ENCODE results near the gene MYL12A.
"Not testable (repeated sequence)": the region's sequence is repeated elsewhere in the genome, so short reads cannot be mapped to it uniquely, and the experiment has no call there.

MYL12A gene

DNA sequence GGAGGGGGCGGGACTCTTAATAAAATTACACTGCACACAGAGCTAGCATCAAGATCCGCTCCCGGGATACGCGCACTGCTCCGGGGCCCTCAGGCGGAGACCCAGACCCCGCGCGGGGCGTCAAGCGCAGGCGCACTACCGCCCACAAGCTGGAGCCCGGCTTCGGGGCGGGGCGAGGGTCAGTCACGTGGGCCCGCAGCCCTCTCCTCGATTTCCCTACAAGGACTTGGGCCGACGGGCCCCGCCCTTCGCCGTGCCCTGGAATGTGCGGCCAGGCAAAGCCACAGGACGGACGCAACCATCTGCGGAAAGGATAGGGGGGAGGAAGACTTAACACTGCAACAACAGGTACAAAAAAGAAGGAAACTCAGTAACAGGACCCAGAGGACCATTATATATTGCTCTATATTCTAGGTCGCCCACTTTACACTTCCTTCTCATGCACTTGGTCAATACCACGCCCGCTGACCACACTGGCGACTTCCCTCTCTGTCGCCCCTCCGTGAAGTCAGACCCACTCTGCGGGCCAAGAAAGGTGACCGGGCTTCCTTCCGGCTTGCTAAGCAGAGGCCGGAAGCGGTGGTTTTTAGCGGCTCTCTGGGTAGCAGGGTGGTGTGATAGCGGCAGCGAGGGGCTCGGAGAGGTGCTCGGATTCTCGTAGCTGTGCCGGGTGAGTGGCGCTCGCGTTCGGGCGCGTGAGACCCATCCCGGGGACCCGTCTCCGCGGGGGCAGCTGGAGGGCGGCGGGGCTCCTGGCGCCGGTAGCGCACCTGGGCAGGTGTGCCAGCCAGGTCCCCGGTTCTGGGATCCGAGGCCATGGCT lies at the start of gene MYL12A:
Gene MYL12A (plus strand): TSS at position 562 of the 822 bp plus-strand sequence. CDS start 5,447 bp downstream, outside the sequence.
- Histone ChIP-seq H3K27me3 (ENCODE audit: insufficient read depth, low read length) (no peaks in the 10 kb centered on the region), H2AFZ (ENCODE audit: low read length, unreplicated experiment) (peak within 1 kb of the TSS; percentile 65), H3K36me3 (ENCODE audit: insufficient read depth, low read length) (peaks cover 6% of the 10 kb centered on the region; the same call in 1 of the 2 replicates), H3K4me3 (ENCODE audit: low read depth, low read length) (peak within 1 kb of the TSS; percentile 80), H3K79me2 (ENCODE audit: control insufficient read depth, insufficient read depth, low read length, unreplicated experiment) (peaks cover 62% of the 10 kb centered on the region), H3K4me1 (ENCODE audit: control insufficient read depth, insufficient read depth, low read length, unreplicated experiment) (peaks cover 32% of the 10 kb centered on the region), H3K27ac (ENCODE audit: low read depth, low read length) (peak within 1 kb of the TSS; percentile 88)

DNA sequence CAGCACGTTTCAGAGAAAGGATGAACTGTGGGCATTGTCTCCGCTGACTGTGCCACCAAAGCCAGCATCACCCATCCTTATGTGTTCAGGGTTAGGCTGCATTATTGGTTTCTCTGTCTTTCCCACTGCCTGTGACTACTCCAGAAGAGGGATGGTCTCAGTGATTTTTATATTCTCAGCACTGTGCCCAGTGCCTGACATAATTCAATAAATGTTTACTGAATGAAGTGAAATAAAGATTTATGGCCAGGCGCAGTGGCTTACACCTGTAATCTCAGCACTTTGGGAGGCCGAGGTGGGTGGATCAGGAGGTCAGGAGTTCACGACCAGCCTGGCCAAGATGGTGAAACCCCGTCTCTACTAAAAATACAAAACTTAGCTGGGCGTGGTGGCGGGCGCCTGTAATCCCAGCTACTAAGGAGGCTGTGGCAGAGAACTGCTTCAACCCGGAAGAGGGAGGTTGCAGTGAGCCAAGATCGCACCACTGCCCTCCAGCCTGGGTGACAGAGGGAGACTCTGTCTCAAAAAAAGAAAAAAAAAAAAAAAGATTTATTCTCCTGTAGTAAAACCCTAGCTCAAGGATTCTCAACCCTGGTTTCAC lies 49.2 kb upstream of the MYL12A start:
- H3K79me2 ChIP-seq (ENCODE audit: control insufficient read depth, insufficient read depth, low read length, unreplicated experiment); H2AFZ ChIP-seq (ENCODE audit: low read length, unreplicated experiment); H3K36me3 ChIP-seq (ENCODE audit: insufficient read depth, low read length); H3K4me1 ChIP-seq (ENCODE audit: control insufficient read depth, insufficient read depth, low read length, unreplicated experiment); H3K27me3 ChIP-seq (ENCODE audit: insufficient read depth, low read length); H3K4me3 ChIP-seq (ENCODE audit: low read depth, low read length); H3K27ac ChIP-seq (ENCODE audit: low read depth, low read length): not testable (repeated sequence)

GRCh38 chr18:3199942-3200645 lies 47.5 kb upstream of the MYL12A start:
- peaks cover 15% of the 10 kb centered on the region for H3K36me3 ChIP-seq (ENCODE audit: insufficient read depth, low read length)
- H3K27ac ChIP-seq (ENCODE audit: low read depth, low read length) = no peak overlapping the region
- H3K4me3 ChIP-seq (ENCODE audit: low read depth, low read length) = no peak overlapping the region
- H2AFZ ChIP-seq (ENCODE audit: low read length, unreplicated experiment) = no peak overlapping the region
- no peaks in the 10 kb centered on the region for H3K79me2 ChIP-seq (ENCODE audit: control insufficient read depth, insufficient read depth, low read length, unreplicated experiment)
- H3K4me1 ChIP-seq (ENCODE audit: control insufficient read depth, insufficient read depth, low read length, unreplicated experiment) = no peaks in the 10 kb centered on the region
- no peaks in the 10 kb centered on the region for H3K27me3 ChIP-seq (ENCODE audit: insufficient read depth, low read length)

DNA sequence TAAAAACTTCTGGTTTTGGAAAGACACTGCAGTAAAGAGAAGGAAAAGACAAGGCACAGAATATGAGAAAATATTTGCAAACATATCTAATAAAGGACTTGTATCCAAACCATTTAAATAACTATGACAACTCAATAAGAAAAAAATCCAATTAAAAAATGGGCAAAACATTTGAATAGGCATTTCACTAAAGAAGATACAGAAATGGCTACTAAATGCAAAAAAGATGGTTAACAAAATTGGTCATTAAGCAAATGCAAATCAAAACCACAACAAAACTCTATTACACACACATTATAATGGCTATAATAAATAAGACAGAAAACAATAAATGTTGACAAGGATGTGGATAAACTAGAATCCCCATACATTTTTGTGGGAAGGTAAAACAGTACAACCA lies 42.4 kb upstream of the MYL12A start:
- Histone ChIP-seq H3K27me3 (ENCODE audit: insufficient read depth, low read length) (no peaks in the 10 kb centered on the region), H3K4me3 (ENCODE audit: low read depth, low read length) (no peak overlapping the region), H3K79me2 (ENCODE audit: control insufficient read depth, insufficient read depth, low read length, unreplicated experiment) (no peaks in the 10 kb centered on the region), H3K27ac (ENCODE audit: low read depth, low read length) (no peak overlapping the region), H3K36me3 (ENCODE audit: insufficient read depth, low read length) (peaks cover 22% of the 10 kb centered on the region), H3K4me1 (ENCODE audit: control insufficient read depth, insufficient read depth, low read length, unreplicated experiment) (peaks cover 16% of the 10 kb centered on the region), H2AFZ (ENCODE audit: low read length, unreplicated experiment) (no peak overlapping the region)

DNA sequence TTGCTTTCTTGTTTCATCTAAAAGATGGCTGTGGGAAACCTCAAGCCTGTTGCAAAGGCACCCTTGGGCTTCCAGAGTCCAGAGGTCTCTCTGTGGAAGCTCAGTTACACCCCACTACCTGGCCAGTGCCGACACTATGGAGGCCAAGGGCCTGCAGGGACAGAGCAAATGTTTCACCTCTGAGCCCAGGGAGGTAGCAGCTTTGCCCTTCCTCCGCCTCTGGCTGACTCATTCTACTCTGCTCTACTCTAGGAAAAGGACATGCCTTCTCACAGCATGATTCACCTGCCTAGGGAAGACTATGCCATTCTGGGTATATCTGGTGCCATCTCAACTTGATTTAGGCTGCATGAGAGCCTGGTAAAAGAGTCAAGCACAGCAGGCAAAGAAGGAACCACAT lies 40.0 kb upstream of the MYL12A start:
- Histone ChIP-seq H3K27me3 (ENCODE audit: insufficient read depth, low read length) (no peaks in the 10 kb centered on the region), H3K4me3 (ENCODE audit: low read depth, low read length) (no peak overlapping the region), H3K79me2 (ENCODE audit: control insufficient read depth, insufficient read depth, low read length, unreplicated experiment) (no peaks in the 10 kb centered on the region), H3K36me3 (ENCODE audit: insufficient read depth, low read length) (peaks cover 22% of the 10 kb centered on the region), H3K27ac (ENCODE audit: low read depth, low read length) (no peak overlapping the region), H3K4me1 (ENCODE audit: control insufficient read depth, insufficient read depth, low read length, unreplicated experiment) (peaks cover 35% of the 10 kb centered on the region), H2AFZ (ENCODE audit: low read length, unreplicated experiment) (no peak overlapping the region)

GRCh38 chr18:3209859-3210569 lies 37.6 kb upstream of the MYL12A start:
- no peaks in the 10 kb centered on the region for H3K79me2 ChIP-seq (ENCODE audit: control insufficient read depth, insufficient read depth, low read length, unreplicated experiment)
- H2AFZ ChIP-seq (ENCODE audit: low read length, unreplicated experiment) = no peak overlapping the region
- H3K36me3 ChIP-seq (ENCODE audit: insufficient read depth, low read length) = peaks cover 7% of the 10 kb centered on the region; the same call in 1 of the 2 replicates
- H3K4me3 ChIP-seq (ENCODE audit: low read depth, low read length) = no peak overlapping the region
- H3K27me3 ChIP-seq (ENCODE audit: insufficient read depth, low read length) = no peaks in the 10 kb centered on the region
- H3K4me1 ChIP-seq (ENCODE audit: control insufficient read depth, insufficient read depth, low read length, unreplicated experiment) = peaks cover 41% of the 10 kb centered on the region
- H3K27ac ChIP-seq (ENCODE audit: low read depth, low read length) = no peak overlapping the region

DNA sequence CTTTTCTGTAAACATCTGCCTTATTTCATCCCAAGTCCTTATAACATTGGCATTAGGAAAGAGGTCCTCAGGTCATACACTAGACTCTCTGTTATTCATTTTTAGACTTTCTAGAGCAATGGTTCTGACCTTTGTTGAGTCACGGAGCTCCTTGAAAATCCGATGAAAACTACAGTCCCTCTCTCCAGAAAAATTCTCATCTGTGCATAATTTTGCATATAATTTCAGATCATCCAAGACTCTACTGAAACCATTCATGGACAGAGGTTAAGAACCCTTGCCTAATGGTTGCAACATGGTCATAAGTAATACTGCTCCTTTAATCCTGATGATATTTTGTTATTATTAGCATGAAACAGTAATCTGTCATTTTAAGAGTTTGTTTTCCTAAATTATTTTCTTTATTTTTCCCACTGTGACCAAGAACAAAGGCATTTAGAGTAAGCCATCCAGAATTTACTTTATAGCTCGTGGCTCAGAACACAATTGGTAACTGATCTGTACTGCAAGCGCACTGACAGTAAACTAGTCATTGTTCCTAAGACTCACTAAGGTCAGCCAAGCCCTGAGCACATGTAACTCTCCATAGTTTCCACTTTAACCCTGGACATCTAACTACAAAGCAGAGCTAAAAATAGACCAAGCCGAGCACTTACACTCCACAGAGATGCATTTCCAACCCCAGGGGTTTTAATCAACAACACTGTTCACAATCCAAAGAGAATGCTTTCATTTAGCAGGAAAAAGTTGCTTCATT lies 36.2 kb upstream of the MYL12A start:
- peak overlapping the region; percentile 1 for H2AFZ ChIP-seq (ENCODE audit: low read length, unreplicated experiment)

DNA sequence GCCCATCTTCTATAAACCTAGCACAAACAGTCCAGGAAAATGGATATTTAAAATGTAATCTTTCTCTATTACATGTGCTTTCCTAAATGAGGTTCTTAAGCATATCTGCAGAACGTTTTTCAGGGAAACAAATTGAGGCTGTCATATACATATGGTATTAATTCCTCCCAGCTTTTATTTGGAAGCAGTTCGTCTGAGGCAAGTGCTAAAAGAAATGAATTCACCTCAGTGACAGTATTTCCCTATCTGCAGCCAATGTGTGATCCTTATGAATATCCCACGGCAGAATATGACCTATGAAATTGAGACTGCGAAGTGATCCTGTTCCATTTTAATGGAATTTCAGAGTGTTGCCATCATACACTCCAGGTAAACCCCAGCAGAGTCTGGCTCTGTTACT lies 34.9 kb upstream of the MYL12A start:
- Histone ChIP-seq H3K79me2 (ENCODE audit: control insufficient read depth, insufficient read depth, low read length, unreplicated experiment) (no peaks in the 10 kb centered on the region), H3K27ac (ENCODE audit: low read depth, low read length) (no peak overlapping the region), H2AFZ (ENCODE audit: low read length, unreplicated experiment) (no peak overlapping the region), H3K27me3 (ENCODE audit: insufficient read depth, low read length) (no peaks in the 10 kb centered on the region), H3K4me1 (ENCODE audit: control insufficient read depth, insufficient read depth, low read length, unreplicated experiment) (peaks cover 38% of the 10 kb centered on the region), H3K4me3 (ENCODE audit: low read depth, low read length) (no peak overlapping the region), H3K36me3 (ENCODE audit: insufficient read depth, low read length) (no peaks in the 10 kb centered on the region)

More for the DNA sequence above, 36.2 kb upstream of the MYL12A start:
- no peaks in the 10 kb centered on the region for H3K79me2 ChIP-seq (ENCODE audit: control insufficient read depth, insufficient read depth, low read length, unreplicated experiment)
- H3K36me3 ChIP-seq (ENCODE audit: insufficient read depth, low read length) = no peaks in the 10 kb centered on the region
- H3K4me3 ChIP-seq (ENCODE audit: low read depth, low read length) = peak overlapping the region; percentile 32; the same call in 1 of the 2 replicates
- no peaks in the 10 kb centered on the region for H3K27me3 ChIP-seq (ENCODE audit: insufficient read depth, low read length)
- H3K4me1 ChIP-seq (ENCODE audit: control insufficient read depth, insufficient read depth, low read length, unreplicated experiment) = peaks cover 41% of the 10 kb centered on the region
- peak overlapping the region; percentile 61 for H3K27ac ChIP-seq (ENCODE audit: low read depth, low read length)

DNA sequence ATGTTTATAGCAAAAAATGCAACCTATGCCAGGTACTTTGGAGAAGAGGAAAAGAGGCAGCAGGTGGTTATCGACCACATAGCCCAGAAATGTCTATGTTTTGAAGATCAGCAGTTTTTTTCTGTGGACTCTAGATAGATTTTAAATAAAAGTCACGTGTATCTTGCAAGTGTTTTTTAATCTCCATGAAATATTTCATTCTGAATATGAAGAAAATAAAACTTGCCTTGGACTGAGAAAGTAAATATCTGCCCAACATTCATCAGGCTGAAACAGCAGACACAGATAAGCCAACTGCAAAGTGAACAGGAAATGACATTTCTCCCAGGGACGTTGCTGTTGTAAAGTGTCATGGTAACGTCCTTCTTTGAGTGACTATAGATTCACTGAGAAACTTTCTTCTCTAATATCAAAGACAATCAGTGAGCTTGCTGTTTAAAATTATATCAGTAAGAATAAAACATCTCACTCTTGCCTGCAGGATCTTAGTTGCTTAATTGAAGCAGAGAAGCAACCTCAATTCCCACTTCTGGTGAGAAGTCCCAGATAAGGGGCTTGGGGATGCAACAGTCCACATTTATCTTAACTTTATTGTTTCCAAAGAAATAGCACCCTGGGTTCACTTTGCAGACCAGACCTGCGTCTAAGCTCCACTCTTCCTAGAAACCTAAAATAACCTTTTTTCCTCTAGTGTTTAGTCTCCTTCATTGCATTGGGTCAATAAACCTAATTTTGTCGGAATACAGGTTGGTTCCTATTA lies 34.1 kb upstream of the MYL12A start:
- Histone ChIP-seq H3K27me3 (ENCODE audit: insufficient read depth, low read length) (no peaks in the 10 kb centered on the region), H3K36me3 (ENCODE audit: insufficient read depth, low read length) (no peaks in the 10 kb centered on the region), H3K27ac (ENCODE audit: low read depth, low read length) (no peak overlapping the region), H3K4me3 (ENCODE audit: low read depth, low read length) (no peak overlapping the region), H3K79me2 (ENCODE audit: control insufficient read depth, insufficient read depth, low read length, unreplicated experiment) (no peaks in the 10 kb centered on the region), H2AFZ (ENCODE audit: low read length, unreplicated experiment) (no peak overlapping the region), H3K4me1 (ENCODE audit: control insufficient read depth, insufficient read depth, low read length, unreplicated experiment) (peaks cover 42% of the 10 kb centered on the region)
